Adrenal gland (tissue), 5 donors: Measurements from ENCODE around the gene ARMC9.

Experiments
- POLR2A ChIP-seq, 2 donors: fragments of 450-650 bp; IDR thresholded peaks; one replicate each; pipeline ENCODE4 v1.6.1; 2017; ENCODE audit warnings: antibody characterized with exemption in 2 of 2, mild to moderate bottlenecking in 2 of 2, moderate library complexity in 1 of 2
- TF ChIP-seq, protein P1 (sequence below), 6 experiments: fragments of 450-650 bp in 4 of 6; fragments of 200-600 bp in 2 of 6; sonication (generic) in 1 of 6; IDR thresholded peaks; 1 replicate in 5 of 6; 2 replicates in 1 of 6; pipeline versions ENCODE4 v1.5.1 to v1.8.0; 2016 to 2021; ENCODE audit warnings: antibody characterized with exemption in 6 of 6, mild to moderate bottlenecking in 2 of 6, moderate library complexity in 1 of 6
- donor health status: DM: no; HTN: no; CAD: no.

DNA sequence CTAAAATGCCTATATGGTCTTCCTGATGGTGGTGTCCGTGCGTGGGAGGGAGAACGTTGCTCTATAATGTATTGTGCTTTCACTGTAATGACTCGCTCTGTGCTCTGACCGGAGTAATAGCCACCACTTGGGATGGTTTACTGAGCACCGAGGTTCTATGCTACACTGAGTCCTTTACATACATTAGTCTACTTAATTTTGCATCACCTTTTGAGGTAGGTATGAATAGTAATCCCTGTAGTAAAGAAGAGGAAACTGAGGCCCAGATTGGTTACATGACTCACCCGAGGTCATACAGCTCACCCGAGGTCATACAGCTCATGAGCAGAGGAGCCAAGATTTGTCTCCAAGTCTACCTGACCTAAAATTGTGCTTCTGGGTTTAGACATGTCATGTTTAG is 79.5 kb downstream of the ARMC9 start:
- TF ChIP-seq, protein P1, sequence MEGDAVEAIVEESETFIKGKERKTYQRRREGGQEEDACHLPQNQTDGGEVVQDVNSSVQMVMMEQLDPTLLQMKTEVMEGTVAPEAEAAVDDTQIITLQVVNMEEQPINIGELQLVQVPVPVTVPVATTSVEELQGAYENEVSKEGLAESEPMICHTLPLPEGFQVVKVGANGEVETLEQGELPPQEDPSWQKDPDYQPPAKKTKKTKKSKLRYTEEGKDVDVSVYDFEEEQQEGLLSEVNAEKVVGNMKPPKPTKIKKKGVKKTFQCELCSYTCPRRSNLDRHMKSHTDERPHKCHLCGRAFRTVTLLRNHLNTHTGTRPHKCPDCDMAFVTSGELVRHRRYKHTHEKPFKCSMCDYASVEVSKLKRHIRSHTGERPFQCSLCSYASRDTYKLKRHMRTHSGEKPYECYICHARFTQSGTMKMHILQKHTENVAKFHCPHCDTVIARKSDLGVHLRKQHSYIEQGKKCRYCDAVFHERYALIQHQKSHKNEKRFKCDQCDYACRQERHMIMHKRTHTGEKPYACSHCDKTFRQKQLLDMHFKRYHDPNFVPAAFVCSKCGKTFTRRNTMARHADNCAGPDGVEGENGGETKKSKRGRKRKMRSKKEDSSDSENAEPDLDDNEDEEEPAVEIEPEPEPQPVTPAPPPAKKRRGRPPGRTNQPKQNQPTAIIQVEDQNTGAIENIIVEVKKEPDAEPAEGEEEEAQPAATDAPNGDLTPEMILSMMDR (IDR thresholded peaks at IDR 0.05) = no peak
- no peak for TF ChIP-seq POLR2A (IDR thresholded peaks at IDR 0.05)
